RWPE1 (cell line): ENCODE measurements around the gene SMU1.

Experiments used
- CTCF ChIA-PET: fragments of 350-600 bp; sonication (Branson Sonifier 250); formaldehyde crosslinking; extraction: SDS; loops from one replicate; lab custom pipeline; 2021; lab: Yijun Ruan, JAX
- POLR2A ChIA-PET: fragments of 400-600 bp; formaldehyde crosslinking; extraction: SDS; loops from one replicate; lab custom pipeline; 2020; ENCODE audit warnings: antibody characterized with exemption; ENCODE audit not compliant: low non-redundant PET; lab: Yijun Ruan, JAX
- DNase-seq: peaks from one replicate; pipeline ENCODE4 v3.0.0; 2012; ENCODE audit warnings: low spot score
- H3K27ac ChIP-seq: fragments of 450-650 bp; 2 replicates; pipeline ENCODE4 v1.5.1; 2017
- CTCF ChIP-seq: fragments of 450-650 bp; conservative IDR thresholded peaks from 2 replicates; pipeline ENCODE4 v1.5.1; 2017; ENCODE audit warnings: low read depth, mild to moderate bottlenecking

SMU1 gene

GRCh38 chr9:32992595-32993238 is 83.8 kb downstream of the SMU1 start:
- TF ChIP-seq CTCF, result no peak
- ChIA-PET CTCF (no interaction called here), POLR2A (no interaction called here)
- no peak for DNase-seq
- no peak overlapping the region for H3K27ac ChIP-seq

GRCh38 chr9:32991897-32992594 is 84.4 kb downstream of the SMU1 start:
- TF ChIP-seq CTCF, result no peak
- CTCF ChIA-PET, result no interaction called here
- H3K27ac ChIP-seq, result no peak overlapping the region
- POLR2A ChIA-PET, result no interaction called here
- DNase-seq, result no peak
